CD14-positive monocyte (primary cell): ENCODE results near the gene LAMB1. TPM values are rescaled to one million over a fixed set of nuclear protein-coding genes. Genes with fewer than 3 reads are reported as not detected.

Source experiments
- DNase-seq, 3 donors: peaks; one replicate each; pipeline ENCODE4 v3.0.0-alpha.2; 2011 to 2022
- H2AFZ ChIP-seq: 2 replicates; pipeline ENCODE4 v1.6.0; 2012; ENCODE audit warnings: mild to moderate bottlenecking, low read depth, low read length, inconsistent platforms; ENCODE audit not compliant: insufficient read depth, poor library complexity, severe bottlenecking
- H3K27ac ChIP-seq, 2 donors: 1 replicate in 1 of 2; 2 replicates in 1 of 2; pipeline ENCODE4 v1.5.1; 2012 to 2013; ENCODE audit warnings: low read length in 2 of 2, control low read depth in 1 of 2, inconsistent platforms in 1 of 2, low read depth in 1 of 2, mild to moderate bottlenecking in 1 of 2
- H3K27me3 ChIP-seq, 2 donors: one replicate each; pipeline versions ENCODE4 v1.6.0 to v1.6.1; 2011 to 2013; ENCODE audit warnings: low read length in 2 of 2; ENCODE audit not compliant: control insufficient read depth in 2 of 2, insufficient read depth in 2 of 2
- H3K36me3 ChIP-seq, 2 donors: replicated peaks in 1 of 2; 1 replicate in 1 of 2; 2 replicates in 1 of 2; pipeline versions ENCODE4 v1.5.1 to v1.6.1; 2012 to 2013; ENCODE audit warnings: low read length in 2 of 2, control low read depth in 1 of 2, inconsistent platforms in 1 of 2, mild to moderate bottlenecking in 1 of 2; ENCODE audit not compliant: insufficient read depth in 2 of 2, control insufficient read depth in 1 of 2
- H3K4me1 ChIP-seq, 2 donors: 1 replicate in 1 of 2; 2 replicates in 1 of 2; pipeline versions ENCODE4 v1.5.1 to v1.6.1; 2012 to 2013; ENCODE audit warnings: low read length in 2 of 2, control low read depth in 1 of 2, inconsistent platforms in 1 of 2, mild to moderate bottlenecking in 1 of 2, moderate library complexity in 1 of 2; ENCODE audit not compliant: insufficient read depth in 2 of 2, control insufficient read depth in 1 of 2
- H3K4me2 ChIP-seq: replicated peaks from 2 replicates; pipeline ENCODE3; 2012; ENCODE audit warnings: low read length, moderate library complexity, mild to moderate bottlenecking; ENCODE audit not compliant: poor library complexity, severe bottlenecking; ENCODE audit errors: extremely low read depth
- H3K4me3 ChIP-seq, 3 experiments: fragments of 200-600 bp in 1 of 3; sonication (generic) in 1 of 3; replicated peaks in 1 of 3; 1 replicate in 2 of 3; 2 replicates in 1 of 3; pipeline ENCODE4 v1.5.1; 2011 to 2013; ENCODE audit warnings: low read length in 3 of 3, mild to moderate bottlenecking in 3 of 3, control low read depth in 2 of 3, low read depth in 2 of 3, inconsistent platforms in 1 of 3, moderate library complexity in 1 of 3
- H3K79me2 ChIP-seq: 2 replicates; pipeline ENCODE4 v1.6.0; 2012; ENCODE audit warnings: mild to moderate bottlenecking, control low read depth, inconsistent platforms, low read length, moderate library complexity; ENCODE audit not compliant: insufficient read depth
- H3K9ac ChIP-seq: 2 replicates; pipeline ENCODE4 v1.6.0; 2017; ENCODE audit warnings: low read length, mild to moderate bottlenecking; ENCODE audit not compliant: insufficient read depth, poor library complexity, severe bottlenecking
- H3K9me3 ChIP-seq, 2 donors: replicated peaks in 1 of 2; 1 replicate in 1 of 2; 2 replicates in 1 of 2; pipeline versions ENCODE4 v1.5.1 to v1.6.1; 2012 to 2013; ENCODE audit warnings: low read length in 2 of 2, control low read depth in 1 of 2; ENCODE audit not compliant: control insufficient read depth in 1 of 2, insufficient read depth in 1 of 2
- H4K20me1 ChIP-seq: 2 replicates; pipeline ENCODE4 v1.6.0; 2012; ENCODE audit warnings: mild to moderate bottlenecking, low read length, control low read depth, moderate library complexity; ENCODE audit not compliant: insufficient read depth
- H3K27ac Mint-ChIP-seq, 7 donors: one replicate each; pipeline ENCODE4 v1.8.0; 2020; ENCODE audit warnings: mild to moderate bottlenecking in 7 of 7, mixed read lengths in 7 of 7, moderate library complexity in 6 of 7, inconsistent platforms in 2 of 7
- H3K27me3 Mint-ChIP-seq, 3 donors: one replicate each; pipeline ENCODE4 v1.8.0; 2021 to 2022; ENCODE audit warnings: low read depth in 3 of 3, mild to moderate bottlenecking in 3 of 3, mixed read lengths in 3 of 3, moderate library complexity in 3 of 3, inconsistent platforms in 1 of 3
- H3K36me3 Mint-ChIP-seq, 2 donors: one replicate each; pipeline ENCODE4 v1.8.0; 2020; ENCODE audit warnings: mixed read lengths in 2 of 2, inconsistent platforms in 1 of 2, mild to moderate bottlenecking in 1 of 2
- H3K4me1 Mint-ChIP-seq: one replicate; pipeline ENCODE4 v1.8.0; 2020; ENCODE audit warnings: mild to moderate bottlenecking, mixed read lengths
- H3K4me3 Mint-ChIP-seq, 2 donors: one replicate each; pipeline ENCODE4 v1.8.0; 2020; ENCODE audit warnings: mild to moderate bottlenecking in 2 of 2, mixed read lengths in 2 of 2, moderate library complexity in 1 of 2
- H3K9me3 Mint-ChIP-seq, 7 donors: one replicate each; pipeline ENCODE4 v1.8.0; 2020 to 2022; ENCODE audit warnings: mixed read lengths in 7 of 7, mild to moderate bottlenecking in 6 of 7, moderate library complexity in 6 of 7, inconsistent platforms in 2 of 7
- WGBS: methylation state at CpG from one replicate; pipeline ENCODE4 v1.1.5; 2013; ENCODE audit warnings: missing lambda C conversion rate; ENCODE audit not compliant: insufficient coverage; 5-methylcytosine and 5-hydroxymethylcytosine counted together
- intact Hi-C, 2 donors: fragments of 100-400 bp; cut with micrococcal nuclease; formaldehyde crosslinking; loops; one replicate each; pipeline versions ENCODE4 v1.15.0 to v1.15.1; 2023
- polyA plus RNA-seq, 3 donors: library from polyadenylated mRNA; depleted of rRNA in 1 of 3; unstranded in 2 of 3; stranded (reverse) in 1 of 3; fragments of 300-500 nt in 2 of 3; fragments of >200 nt in 1 of 3; fragmentation: Illumina TruSeq in 2 of 3; gene quantifications; 1 replicate in 2 of 3; 2 replicates in 1 of 3; pipeline ENCODE4 v1.2.3, GENCODE V29; 2012 to 2021
- TF ChIP-seq, protein P1 (sequence below): fragments of 200-600 bp; IDR thresholded peaks from one replicate; pipeline ENCODE4 v1.8.0; 2022; ENCODE audit warnings: antibody characterized with exemption, mild to moderate bottlenecking

LAMB1 gene
- polyA plus RNA-seq, 3 donors, result 0.42 TPM; not detected in 2

DNA sequence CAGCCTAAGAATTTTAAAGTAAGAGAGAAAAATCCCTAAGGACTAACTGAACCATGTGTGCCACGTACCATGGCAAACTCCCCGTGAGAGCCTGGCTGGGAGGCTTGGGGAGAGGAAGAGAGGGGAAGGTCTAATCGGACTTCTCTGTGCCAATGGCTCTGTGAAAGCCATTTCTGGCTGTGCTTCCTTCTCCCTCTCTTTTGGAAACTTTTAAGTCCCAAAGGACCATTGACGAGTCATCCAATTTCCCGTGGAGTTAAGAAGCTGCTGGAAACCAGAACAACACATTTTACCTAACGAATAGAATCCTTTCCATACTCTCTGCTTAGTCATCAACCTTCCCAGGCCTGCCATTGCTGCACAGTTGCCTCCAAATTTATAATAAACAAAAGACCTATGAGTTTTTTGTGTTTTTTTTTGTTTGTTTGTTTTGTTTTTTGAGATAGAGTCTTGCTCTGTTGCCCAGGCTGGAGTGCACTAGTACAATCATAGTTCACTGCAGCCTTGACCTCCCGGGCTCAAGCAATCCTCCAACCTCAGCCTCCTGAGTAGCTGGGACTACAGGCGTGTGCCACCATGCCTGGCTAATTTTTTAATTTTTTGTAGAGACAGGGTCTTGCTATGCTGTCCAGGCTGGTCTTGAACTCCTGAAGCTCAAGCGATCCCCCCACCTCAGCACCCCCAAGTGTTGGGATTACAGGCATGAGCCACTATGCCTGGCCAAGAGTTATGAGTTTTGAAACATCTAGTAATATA lies 13.2 kb downstream of the LAMB1 start:
- TF ChIP-seq, protein P1, sequence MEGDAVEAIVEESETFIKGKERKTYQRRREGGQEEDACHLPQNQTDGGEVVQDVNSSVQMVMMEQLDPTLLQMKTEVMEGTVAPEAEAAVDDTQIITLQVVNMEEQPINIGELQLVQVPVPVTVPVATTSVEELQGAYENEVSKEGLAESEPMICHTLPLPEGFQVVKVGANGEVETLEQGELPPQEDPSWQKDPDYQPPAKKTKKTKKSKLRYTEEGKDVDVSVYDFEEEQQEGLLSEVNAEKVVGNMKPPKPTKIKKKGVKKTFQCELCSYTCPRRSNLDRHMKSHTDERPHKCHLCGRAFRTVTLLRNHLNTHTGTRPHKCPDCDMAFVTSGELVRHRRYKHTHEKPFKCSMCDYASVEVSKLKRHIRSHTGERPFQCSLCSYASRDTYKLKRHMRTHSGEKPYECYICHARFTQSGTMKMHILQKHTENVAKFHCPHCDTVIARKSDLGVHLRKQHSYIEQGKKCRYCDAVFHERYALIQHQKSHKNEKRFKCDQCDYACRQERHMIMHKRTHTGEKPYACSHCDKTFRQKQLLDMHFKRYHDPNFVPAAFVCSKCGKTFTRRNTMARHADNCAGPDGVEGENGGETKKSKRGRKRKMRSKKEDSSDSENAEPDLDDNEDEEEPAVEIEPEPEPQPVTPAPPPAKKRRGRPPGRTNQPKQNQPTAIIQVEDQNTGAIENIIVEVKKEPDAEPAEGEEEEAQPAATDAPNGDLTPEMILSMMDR, result no peak
- Mint-ChIP-seq H3K9me3 (peaks cover 0 to 9% (median 0%) of the 10 kb centered on the region in 7 donors), H3K36me3 (no peaks in the 10 kb centered on the region), H3K4me1 (no peaks in the 10 kb centered on the region), H3K27ac (no peak overlapping the region), H3K27me3 (peaks cover 6 to 10% (median 8%) of the 10 kb centered on the region in 3 donors), H3K4me3 (no peak overlapping the region)
- DNase-seq, result no peak
- WGBS, result 87% methylated on average over 3 of the region's 9 CpGs
- Histone ChIP-seq H3K4me1 (no peaks in the 10 kb centered on the region), H2AFZ (no peak overlapping the region), H3K36me3 (no peaks in the 10 kb centered on the region), H3K9me3 (no peaks in the 10 kb centered on the region), H3K79me2 (no peaks in the 10 kb centered on the region), H4K20me1 (no peaks in the 10 kb centered on the region), H3K9ac (no peak overlapping the region), H3K4me2 (no peak overlapping the region), H3K4me3 (no peak overlapping the region), H3K27ac (no peak overlapping the region), H3K27me3 (peaks cover 0 to 3% of the 10 kb centered on the region in 2 donors)
- intact Hi-C loops, result no loop called here

DNA sequence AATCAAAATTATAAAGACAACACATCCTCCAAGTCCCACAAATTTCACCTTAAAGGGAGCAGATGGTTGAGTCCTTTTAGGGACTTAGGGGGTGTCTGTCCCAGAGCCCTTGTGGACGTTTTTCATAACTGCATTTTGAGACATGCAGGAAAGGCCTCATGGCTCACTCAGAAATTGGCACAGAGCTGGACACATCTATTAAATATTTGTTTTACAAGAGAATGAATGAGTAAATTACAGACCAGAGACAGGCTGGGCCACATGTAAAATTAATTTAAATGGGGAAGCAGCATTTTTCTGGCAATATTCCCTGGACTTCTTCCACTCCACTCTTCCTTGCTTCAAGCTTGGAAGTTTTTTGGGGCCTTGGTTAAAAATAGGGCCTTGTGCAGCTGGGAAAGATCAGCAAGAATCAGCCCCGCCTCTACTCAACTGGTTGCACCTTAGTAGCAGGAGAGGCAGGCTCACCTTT lies 20.0 kb downstream of the LAMB1 start:
- Histone ChIP-seq H3K4me2 (no peak overlapping the region), H3K9ac (no peak overlapping the region), H3K4me1 (no peaks in the 10 kb centered on the region), H3K9me3 (no peaks in the 10 kb centered on the region), H3K27ac (no peak overlapping the region), H3K36me3 (no peaks in the 10 kb centered on the region), H2AFZ (no peak overlapping the region), H3K27me3 (no peaks in the 10 kb centered on the region), H4K20me1 (no peaks in the 10 kb centered on the region), H3K4me3 (no peak overlapping the region), H3K79me2 (no peaks in the 10 kb centered on the region)
- H3K9me3 Mint-ChIP-seq, result peaks cover 0 to 6% (median 0%) of the 10 kb centered on the region in 7 donors
- no peak overlapping the region for H3K27ac Mint-ChIP-seq
- DNase-seq, result no peak
- intact Hi-C loops, result no loop called here
- H3K4me1 Mint-ChIP-seq, result no peaks in the 10 kb centered on the region
- H3K36me3 Mint-ChIP-seq, result no peaks in the 10 kb centered on the region
- H3K27me3 Mint-ChIP-seq, result no peaks in the 10 kb centered on the region
- TF ChIP-seq, protein P1, result peak; percentile 15
- no peak overlapping the region for H3K4me3 Mint-ChIP-seq
- WGBS, result no CpG with 5 or more reads among the region's 2 CpGs
